HepG2 (cell line): ENCODE results near the gene DSTYK. TPM values are rescaled to one million over a fixed set of nuclear protein-coding genes. Genes with fewer than 3 reads are reported as not detected.

Experiments
- ASH2L ChIP-seq: fragments of 300-600, 200-600 bp; sonication (generic); IDR thresholded peaks from 2 replicates; pipeline ENCODE4 v1.7.0; 2017; ENCODE audit warnings: low read depth, mild to moderate bottlenecking, moderate library complexity, mixed read lengths, low read length; ENCODE audit not compliant: insufficient read length
- FOXA3 ChIP-seq: IDR thresholded peaks from 2 replicates; pipeline ENCODE4 v1.6.1; 2016; ENCODE audit warnings: missing genetic modification reagents, missing compliant biosample characterization
- GTF2F1 ChIP-seq: fragments of 150-350 bp; IDR thresholded peaks from 2 replicates; pipeline ENCODE4 v1.6.1; 2014; ENCODE audit warnings: low read length
- HOXD1 ChIP-seq: sonication (generic); formaldehyde crosslinking; IDR thresholded peaks from 2 replicates; pipeline ENCODE4 v1.5.0; 2020; ENCODE audit warnings: missing genetic modification reagents
- MAFG ChIP-seq: sonication (generic); formaldehyde crosslinking; IDR thresholded peaks from 2 replicates; pipeline ENCODE4 v1.5.1; 2020; ENCODE audit warnings: mild to moderate bottlenecking, missing genetic modification reagents
- MED8 ChIP-seq: sonication (generic); formaldehyde crosslinking; IDR thresholded peaks from 2 replicates; pipeline ENCODE4 v1.8.1; 2023; ENCODE audit warnings: mild to moderate bottlenecking, missing genetic modification reagents; ENCODE audit not compliant: insufficient replicate concordance
- MYC ChIP-seq: sonication (generic); formaldehyde crosslinking; IDR thresholded peaks from 2 replicates; pipeline ENCODE4 v1.9.0; 2021; ENCODE audit warnings: missing genetic modification reagents, borderline replicate concordance
- NONO ChIP-seq, 2 experiments: fragments of 450-650 bp in 1 of 2; sonication (generic) in 1 of 2; formaldehyde crosslinking in 1 of 2; IDR thresholded peaks in 1 of 2; conservative IDR thresholded peaks in 1 of 2; 2 replicates each; pipeline versions ENCODE4 v1.6.1 to v1.8.0; 2017 to 2022; ENCODE audit warnings: mild to moderate bottlenecking in 1 of 2, missing genetic modification reagents in 1 of 2, moderate library complexity in 1 of 2
- PAWR ChIP-seq: sonication (generic); formaldehyde crosslinking; IDR thresholded peaks from 2 replicates; pipeline ENCODE4 v1.4.0; 2020; ENCODE audit warnings: missing genetic modification reagents, mild to moderate bottlenecking, borderline replicate concordance
- RARA ChIP-seq: IDR thresholded peaks from 2 replicates; pipeline ENCODE4 v1.6.1; 2016; ENCODE audit warnings: missing genetic modification reagents, missing compliant biosample characterization
- TFDP1 ChIP-seq: IDR thresholded peaks from 2 replicates; pipeline ENCODE4 v1.6.1; 2016; ENCODE audit warnings: missing compliant biosample characterization, missing genetic modification reagents, borderline replicate concordance
- THAP11 ChIP-seq: IDR thresholded peaks from 2 replicates; pipeline ENCODE4 v1.6.1; 2016; ENCODE audit warnings: missing biosample characterization, missing genetic modification reagents
- ZBTB1 ChIP-seq: sonication (generic); formaldehyde crosslinking; IDR thresholded peaks from 2 replicates; pipeline ENCODE4 v1.4.0; 2020; ENCODE audit warnings: missing genetic modification reagents, borderline replicate concordance
- ZC3H13 ChIP-seq: sonication (generic); formaldehyde crosslinking; IDR thresholded peaks from 2 replicates; pipeline ENCODE4 v1.8.1; 2023; ENCODE audit warnings: mild to moderate bottlenecking, missing genetic modification reagents, moderate library complexity
- ZNF281 ChIP-seq: sonication (generic); formaldehyde crosslinking; IDR thresholded peaks from 2 replicates; pipeline ENCODE4 v1.4.0; 2020; ENCODE audit warnings: missing genetic modification reagents, borderline replicate concordance
- ZNF329 ChIP-seq: sonication (generic); formaldehyde crosslinking; IDR thresholded peaks from 2 replicates; pipeline ENCODE4 v1.9.0; 2021; ENCODE audit warnings: low read depth, mild to moderate bottlenecking, missing genetic modification reagents
- ZNF530 ChIP-seq: sonication (generic); formaldehyde crosslinking; IDR thresholded peaks from 2 replicates; pipeline ENCODE4 v1.5.0; 2020; ENCODE audit warnings: low read depth, mild to moderate bottlenecking, missing genetic modification reagents
- ZNF646 ChIP-seq: sonication (generic); formaldehyde crosslinking; IDR thresholded peaks from 2 replicates; pipeline ENCODE4 v1.9.0; 2021; ENCODE audit warnings: mild to moderate bottlenecking, missing genetic modification reagents
- ZNF746 ChIP-seq: sonication (generic); formaldehyde crosslinking; IDR thresholded peaks from 2 replicates; pipeline ENCODE4 v1.8.0; 2022; ENCODE audit warnings: mild to moderate bottlenecking, missing genetic modification reagents
- ZNF772 ChIP-seq: sonication (generic); formaldehyde crosslinking; IDR thresholded peaks from 2 replicates; pipeline ENCODE4 v1.5.0; 2020; ENCODE audit warnings: mild to moderate bottlenecking, missing genetic modification reagents
- polyA plus RNA-seq, 8 experiments: library from polyadenylated mRNA; depleted of rRNA in 3 of 8; stranded (reverse) in 7 of 8; unstranded in 1 of 8; fragments of >200 nt; fragmentation: Illumina TruSeq in 4 of 8; extraction: Trizol in 4 of 8; gene quantifications; 2 replicates each; pipeline versions ENCODE4 v1.2.1 to v1.2.3, GENCODE V29; 2011 to 2016; ENCODE audit warnings: low read depth in 4 of 8, missing spikeins in 1 of 8, mixed read lengths in 1 of 8; ENCODE audit not compliant: insufficient read depth in 1 of 8
- total RNA-seq, 5 experiments: library from RNA; depleted of rRNA; stranded (reverse); fragments of >200 nt; fragmentation: Illumina TruSeq; extraction: Trizol; gene quantifications; 2 replicates each; pipeline ENCODE4 v1.2.3, GENCODE V29; 2016; ENCODE audit warnings: low read depth in 1 of 5

Gene DSTYK
- total and polyA plus RNA-seq, 2 of the 13 experiments (the other 11 are each of a cell fraction or from before 2014, with no cell fraction given), result 2.6 to 4.8 TPM

DNA sequence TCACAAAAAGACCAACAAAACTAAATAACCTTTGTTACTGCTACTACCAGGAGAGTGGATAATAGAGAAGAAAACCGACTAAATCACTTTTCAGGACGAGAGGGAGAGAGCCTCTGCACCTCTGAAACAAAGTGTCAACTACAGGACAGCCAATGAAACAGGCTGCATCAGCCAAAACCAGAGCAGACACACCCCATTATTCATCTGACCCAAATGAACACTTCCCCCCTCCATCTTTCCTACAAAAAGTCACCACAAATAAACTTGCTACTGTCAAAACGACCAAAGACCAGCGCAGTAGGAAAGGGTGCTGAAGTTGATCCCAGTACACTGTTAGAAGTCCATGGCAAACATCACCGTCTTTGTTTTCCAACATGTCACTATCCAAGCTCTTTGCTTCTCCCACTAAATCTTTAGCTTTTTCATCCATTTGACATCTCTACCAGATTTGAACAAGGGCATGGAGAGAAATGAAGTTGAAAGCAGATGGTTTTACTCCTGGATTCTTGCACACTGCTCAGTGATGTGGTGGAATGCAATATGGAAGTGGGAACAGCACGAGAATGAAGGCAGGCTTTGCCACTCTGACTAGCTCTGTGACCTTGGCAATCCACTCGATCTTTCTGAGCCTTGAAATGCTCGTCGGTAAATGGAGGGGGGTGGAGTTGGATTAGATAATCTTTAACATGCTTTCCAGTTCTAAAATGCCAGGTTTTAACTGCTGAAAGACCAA is 20.5 kb downstream of the DSTYK start (continued):
- TF ChIP-seq ZNF281 (CRISPR knock-in tag), result peak; percentile 73; the same call in 1 of the 2 replicates
- peak; percentile 51 for TF ChIP-seq ASH2L
- no peak for TF ChIP-seq ZNF530 (CRISPR knock-in tag)
- TF ChIP-seq FOXA3, result peak; percentile 8; the same call in 1 of the 2 replicates
- no peak for TF ChIP-seq ZC3H13
- no peak for TF ChIP-seq HOXD1 (CRISPR knock-in tag)
- no peak for TF ChIP-seq ZBTB1 (CRISPR knock-in tag)
- no peak for TF ChIP-seq RARA (CRISPR knock-in tag)
- no peak for TF ChIP-seq MAFG (CRISPR knock-in tag)
- TF ChIP-seq MED8, result no peak
- TF ChIP-seq TFDP1 (CRISPR knock-in tag), result no peak
- TF ChIP-seq ZNF646, result no peak
- no peak for TF ChIP-seq ZNF746 (CRISPR knock-in tag)
- TF ChIP-seq MYC (CRISPR knock-in tag), result no peak
- no peak for TF ChIP-seq ZNF772 (CRISPR knock-in tag)
- no peak for TF ChIP-seq PAWR (CRISPR knock-in tag)
- no peak for TF ChIP-seq NONO (IDR thresholded peaks at IDR 0.05)
- TF ChIP-seq NONO (CRISPR knock-in tag; conservative IDR thresholded peaks at IDR 0.05), result peak; percentile 45; the same call in 1 of the 2 replicates
- TF ChIP-seq ZNF329 (CRISPR knock-in tag), result no peak
- TF ChIP-seq GTF2F1, result no peak
- TF ChIP-seq THAP11 (CRISPR knock-in tag), result peak; percentile 58
